ENCODE measurements around the gene HERC2.

DNA sequence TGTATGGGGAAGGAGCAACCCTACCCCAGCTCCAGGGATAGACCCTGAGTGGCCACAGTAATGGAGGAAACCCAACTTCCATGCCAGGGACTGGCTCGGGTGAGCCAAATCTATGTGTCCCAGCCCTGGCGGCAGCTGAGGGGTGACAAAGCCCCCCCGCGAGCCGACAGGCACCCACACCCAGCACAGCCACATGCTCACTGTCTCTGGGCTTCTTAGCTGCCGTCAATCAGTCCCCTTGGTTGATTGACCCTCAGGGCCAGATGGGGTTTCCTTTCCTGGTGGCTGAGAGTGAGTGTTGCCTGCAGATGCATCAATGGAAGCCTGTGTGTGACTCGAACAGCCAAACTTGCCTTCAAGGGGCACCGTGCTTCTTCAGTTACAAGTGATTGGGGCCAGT, 220.8 kb downstream of the HERC2 start:
- TF ChIP-seq POLR2A (IDR thresholded peaks at IDR 0.05; ENCODE audit: control extremely low read depth in 1 of 2, low read depth in 2 of 2, low read length in 2 of 2) (no peak), CTCF (IDR thresholded peaks at IDR 0.05; ENCODE audit: control extremely low read depth in 1 of 3, insufficient read depth in 1 of 3, low read depth in 1 of 3, low read length in 3 of 3) (no peak), SUZ12 (IDR thresholded peaks at IDR 0.05; ENCODE audit: low read length) (no peak), CHD2 (IDR thresholded peaks at IDR 0.05; ENCODE audit: low read length) (no peak), SP1 (IDR thresholded peaks at IDR 0.05; ENCODE audit: low read depth, low read length) (no peak), RFX5 (IDR thresholded peaks at IDR 0.05; ENCODE audit: borderline replicate concordance, low read depth, low read length) (no peak), JUND (IDR thresholded peaks at IDR 0.05; ENCODE audit: low read length) (no peak), RAD21 (IDR thresholded peaks at IDR 0.05 in 1 of 2, conservative IDR thresholded peaks at IDR 0.05 in 1 of 2; ENCODE audit: low read depth in 2 of 2, low read length in 2 of 2) (no peak), POLR2AphosphoS5 (IDR thresholded peaks at IDR 0.05; ENCODE audit: low read depth, low read length) (no peak), EZH2 (IDR thresholded peaks at IDR 0.05; ENCODE audit: low read depth, low read length, severe bottlenecking) (no peak), EGR1 (IDR thresholded peaks at IDR 0.05; ENCODE audit: borderline replicate concordance, low read depth, low read length) (no peak), EP300 (IDR thresholded peaks at IDR 0.05; ENCODE audit: borderline replicate concordance in 1 of 2, low read depth in 2 of 2, low read length in 2 of 2) (no peak)
